NB4 (cell line): ENCODE data around the gene LILRA6.
"Not testable (repeated sequence)": the region's sequence is repeated elsewhere in the genome, so short reads cannot be mapped to it uniquely, and the experiment has no call there.

Experiments
- DNase-seq: peaks from one replicate; pipeline ENCODE4 v3.0.0; 2010; ENCODE audit warnings: low read depth
- H3K4me3 ChIP-seq: one replicate; pipeline ENCODE4 v1.5.1; 2011; ENCODE audit warnings: mild to moderate bottlenecking, low read depth, low read length, moderate library complexity
- CTCF ChIP-seq: IDR thresholded peaks from one replicate; pipeline ENCODE4 v1.5.1; 2012; ENCODE audit warnings: low read depth, low read length
- MAX ChIP-seq: IDR thresholded peaks from 2 replicates; pipeline ENCODE4 v1.6.1; 2011; ENCODE audit warnings: low read depth, low read length
- MYC ChIP-seq: IDR thresholded peaks from 2 replicates; pipeline ENCODE4 v1.6.1; 2011; ENCODE audit warnings: low read depth, low read length
- POLR2A ChIP-seq: IDR thresholded peaks from 2 replicates; pipeline ENCODE4 v1.6.1; 2011; ENCODE audit warnings: mild to moderate bottlenecking; ENCODE audit not compliant: insufficient read length; ENCODE audit errors: extremely low read depth

Gene LILRA6

GRCh38 chr19:54201172-54201701 lies 41.4 kb downstream of the LILRA6 start:
- peak overlapping the region; percentile 98 for H3K4me3 ChIP-seq
- DNase-seq = no peak
- TF ChIP-seq POLR2A (no peak), MAX (peak; percentile 19)

GRCh38 chr19:54199401-54199800 lies 43.2 kb downstream of the LILRA6 start:
- no peak overlapping the region for H3K4me3 ChIP-seq
- no peak for DNase-seq
- TF ChIP-seq MAX = no peak
- no peak for TF ChIP-seq MYC
- no peak for TF ChIP-seq POLR2A
- TF ChIP-seq CTCF = no peak

GRCh38 chr19:54197121-54197520 lies 45.5 kb downstream of the LILRA6 start:
- no peak for TF ChIP-seq CTCF
- TF ChIP-seq POLR2A = no peak
- no peak for TF ChIP-seq MAX
- TF ChIP-seq MYC = no peak
- H3K4me3 ChIP-seq = no peak overlapping the region
- no peak for DNase-seq

- DNase-seq = no peak
- no peak overlapping the region for H3K4me3 ChIP-seq
- TF ChIP-seq MYC (no peak), POLR2A (no peak), CTCF (no peak), MAX (no peak)
Observed at GRCh38 chr19:54196536-54196935, 46.1 kb downstream of the LILRA6 start.

GRCh38 chr19:54194463-54194862 lies 48.1 kb downstream of the LILRA6 start:
- H3K4me3 ChIP-seq, DNase-seq: not testable (repeated sequence)

- TF ChIP-seq CTCF (no peak), MAX (no peak), MYC (no peak), POLR2A (no peak)
- DNase-seq = no peak
- no peak overlapping the region for H3K4me3 ChIP-seq
Observed at GRCh38 chr19:54193011-54193410, 49.6 kb downstream of the LILRA6 start.
